ENCODE data around the gene CTIF. TPM values are rescaled to one million over a fixed set of nuclear protein-coding genes. Genes with fewer than 3 reads are reported as not detected.
A peak's percentile ranks its signal among the peaks of the same experiment; 100 is the strongest.

The CTIF gene
- total and polyA plus RNA-seq, 12 donors = 44.5 to 74.1 (median 58.9) TPM

DNA sequence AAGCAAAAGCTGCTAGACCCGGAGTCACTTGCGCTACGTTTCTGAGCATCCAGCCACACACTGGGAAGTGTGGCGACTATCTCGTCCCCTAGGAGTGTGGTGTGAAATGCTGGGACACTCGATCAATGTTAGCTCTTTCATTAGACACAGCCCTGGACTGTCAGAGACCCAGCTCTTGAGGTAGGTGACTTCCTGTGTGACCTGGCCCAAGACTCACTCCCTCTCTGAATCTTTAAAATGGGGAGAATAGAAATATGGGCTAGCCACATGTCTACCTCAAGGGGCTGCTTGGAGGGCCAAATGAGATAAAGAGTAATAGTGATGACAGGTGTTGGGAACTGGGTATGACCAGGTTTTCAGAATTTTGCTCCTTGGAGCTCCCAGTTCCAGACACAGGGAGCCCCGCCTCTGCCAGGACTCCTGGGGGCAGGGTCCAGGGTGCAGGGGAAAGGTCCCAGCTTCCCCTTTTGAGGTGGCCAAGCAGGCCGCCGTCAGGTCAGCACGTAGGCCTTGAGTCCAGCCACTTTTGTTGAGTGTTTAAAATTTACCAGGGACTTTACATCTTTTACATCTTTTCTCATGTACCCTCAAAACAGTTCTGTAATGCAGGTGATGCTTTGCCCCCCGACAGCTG lies 36.0 kb downstream of the CTIF start:
- H3K4me1 ChIP-seq = peaks cover 0 to 27% (median 8%) of the 10 kb centered on the region in 9 donors
- H3K4me3 ChIP-seq = no peak overlapping the region
- H3K27me3 ChIP-seq = no peaks in the 10 kb centered on the region
- H3K36me3 ChIP-seq = peaks cover 0 to 14% (median 0%) of the 10 kb centered on the region in 9 donors
- 79 to 85% methylated on average over 11 of the region's 11 CpGs for WGBS, 2 donors
- H3K27ac ChIP-seq = no peak overlapping the region
- intact Hi-C loops (cut with DNase I) = no loop called here
- TF ChIP-seq, protein P1, sequence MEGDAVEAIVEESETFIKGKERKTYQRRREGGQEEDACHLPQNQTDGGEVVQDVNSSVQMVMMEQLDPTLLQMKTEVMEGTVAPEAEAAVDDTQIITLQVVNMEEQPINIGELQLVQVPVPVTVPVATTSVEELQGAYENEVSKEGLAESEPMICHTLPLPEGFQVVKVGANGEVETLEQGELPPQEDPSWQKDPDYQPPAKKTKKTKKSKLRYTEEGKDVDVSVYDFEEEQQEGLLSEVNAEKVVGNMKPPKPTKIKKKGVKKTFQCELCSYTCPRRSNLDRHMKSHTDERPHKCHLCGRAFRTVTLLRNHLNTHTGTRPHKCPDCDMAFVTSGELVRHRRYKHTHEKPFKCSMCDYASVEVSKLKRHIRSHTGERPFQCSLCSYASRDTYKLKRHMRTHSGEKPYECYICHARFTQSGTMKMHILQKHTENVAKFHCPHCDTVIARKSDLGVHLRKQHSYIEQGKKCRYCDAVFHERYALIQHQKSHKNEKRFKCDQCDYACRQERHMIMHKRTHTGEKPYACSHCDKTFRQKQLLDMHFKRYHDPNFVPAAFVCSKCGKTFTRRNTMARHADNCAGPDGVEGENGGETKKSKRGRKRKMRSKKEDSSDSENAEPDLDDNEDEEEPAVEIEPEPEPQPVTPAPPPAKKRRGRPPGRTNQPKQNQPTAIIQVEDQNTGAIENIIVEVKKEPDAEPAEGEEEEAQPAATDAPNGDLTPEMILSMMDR (IDR thresholded peaks at IDR 0.05) = no peak
- ATAC-seq (no peak), DNase-seq (no peak)
- H3K9me3 ChIP-seq = peaks cover 0 to 12% (median 0%) of the 10 kb centered on the region in 11 donors

- 53 to 59% methylated on average over 8 of the region's 8 CpGs for WGBS, 2 donors
- intact Hi-C loops (cut with DNase I) = no loop called here
- H3K27ac ChIP-seq = no peak overlapping the region
Observed at GRCh38 chr18:48575301-48575657, 36.4 kb downstream of the CTIF start.

DNA sequence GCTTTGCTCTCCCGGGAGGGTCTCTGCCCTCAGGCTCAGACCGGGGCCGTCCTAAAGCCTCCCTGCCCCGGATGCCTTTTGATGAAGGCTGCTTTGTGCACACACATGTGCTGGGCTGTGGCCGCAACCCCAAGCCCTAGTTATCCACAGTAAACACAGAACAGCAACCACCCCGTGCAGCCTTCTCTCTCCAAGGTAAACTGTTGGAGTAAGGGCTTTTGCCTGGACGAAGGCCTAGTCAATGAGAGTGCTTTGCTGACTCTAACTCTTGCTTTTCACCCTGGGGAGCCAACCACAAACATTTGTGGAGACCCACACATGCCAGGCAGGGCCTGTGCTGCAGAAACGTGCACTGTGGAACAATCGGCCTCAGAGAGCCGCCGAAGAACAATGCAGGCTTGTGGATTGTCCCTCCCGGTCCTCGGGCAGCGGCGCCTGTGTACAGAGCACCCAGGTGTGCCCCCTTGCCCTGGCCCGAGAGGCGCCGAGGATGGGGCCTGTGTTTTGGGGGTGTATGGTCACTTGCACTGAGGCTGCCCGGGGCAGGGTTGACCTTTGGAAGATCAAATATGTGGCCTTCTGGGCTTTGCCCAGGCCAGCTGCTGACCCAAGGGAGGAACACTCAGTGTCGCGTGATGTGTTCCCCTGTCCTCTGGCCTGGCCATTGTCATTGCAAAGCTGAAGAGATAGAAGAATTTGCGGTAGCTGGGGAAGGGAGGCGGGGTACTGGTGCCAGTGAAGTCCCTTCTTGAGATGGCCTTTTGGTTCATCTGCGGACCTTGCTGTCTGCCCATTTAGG lies 37.0 kb downstream of the CTIF start:
- ATAC-seq (peak in 2 of 8 donors; percentile 13 to 21), DNase-seq (no peak)
- Histone ChIP-seq H3K27me3 (no peaks in the 10 kb centered on the region), H3K4me3 (no peak overlapping the region), H3K9me3 (peaks cover 0 to 12% (median 0%) of the 10 kb centered on the region in 11 donors), H3K36me3 (peaks cover 0 to 14% (median 0%) of the 10 kb centered on the region in 9 donors), H3K27ac (no peak overlapping the region), H3K4me1 (peaks cover 0 to 23% (median 9%) of the 10 kb centered on the region in 9 donors)
- TF ChIP-seq, protein P1 (IDR thresholded peaks at IDR 0.05) = no peak
- WGBS, 2 donors = 84 to 85% methylated on average over 24 of the region's 24 CpGs
- intact Hi-C loops (cut with DNase I) = no loop called here

More at GRCh38 chr18:48575301-48575657, 36.4 kb downstream of the CTIF start:
- peaks cover 0 to 14% (median 0%) of the 10 kb centered on the region in 9 donors for H3K36me3 ChIP-seq
- peaks cover 0 to 22% (median 5%) of the 10 kb centered on the region in 9 donors for H3K4me1 ChIP-seq
- no peak overlapping the region for H3K4me3 ChIP-seq
- H3K27me3 ChIP-seq = no peaks in the 10 kb centered on the region
- DNase-seq = no peak
- H3K9me3 ChIP-seq = peaks cover 0 to 12% (median 0%) of the 10 kb centered on the region in 11 donors
- TF ChIP-seq, protein P1 (IDR thresholded peaks at IDR 0.05) = no peak
- no peak for ATAC-seq

DNA sequence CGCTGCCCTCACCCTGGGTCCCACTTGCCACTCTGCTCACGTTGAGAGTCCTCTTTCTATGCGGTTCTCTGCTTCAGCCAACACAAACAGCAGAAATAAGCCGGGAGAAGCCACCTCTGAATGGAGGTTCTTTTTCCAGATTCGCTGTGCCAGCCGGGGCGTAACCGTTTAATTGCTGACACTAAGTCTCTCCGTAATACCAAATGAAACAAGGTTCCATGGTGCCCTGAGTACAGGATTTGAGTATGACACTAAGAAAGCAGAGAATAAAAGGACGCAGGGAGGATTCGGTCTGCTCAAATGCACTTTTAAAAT lies 37.6 kb downstream of the CTIF start:
- peaks cover 2 to 29% (median 13%) of the 10 kb centered on the region in 9 donors for H3K4me1 ChIP-seq
- ATAC-seq = peak in 1 of 8 donors; percentile 5
- 89 to 92% methylated on average over 11 of the region's 11 CpGs for WGBS, 2 donors
- H3K4me3 ChIP-seq = no peak overlapping the region
- no peaks in the 10 kb centered on the region for H3K27me3 ChIP-seq
- peaks cover 0 to 14% (median 0%) of the 10 kb centered on the region in 9 donors for H3K36me3 ChIP-seq
- H3K9me3 ChIP-seq = peaks cover 0 to 12% (median 0%) of the 10 kb centered on the region in 11 donors
- intact Hi-C loops (cut with DNase I) = no loop called here
- DNase-seq = no peak
- TF ChIP-seq, protein P1 (IDR thresholded peaks at IDR 0.05) = no peak
- no peak overlapping the region for H3K27ac ChIP-seq

Measured in heart right ventricle (tissue), 16 donors.